ENCODE results near the gene NEDD4L.

NEDD4L gene

GRCh38 chr18:58028109-58028784 is 15.8 kb upstream of the NEDD4L start:
- Histone ChIP-seq H3K9me2 (replicated peaks; ENCODE audit: insufficient read depth, low read length) (no peaks in the 10 kb centered on the region), H3K4me2 (ENCODE audit: low read depth, low read length, poor library complexity, severe bottlenecking) (no peak overlapping the region), H3K27ac (ENCODE audit: low read depth, low read length) (no peak overlapping the region), H3K79me2 (ENCODE audit: insufficient read depth, low read length) (no peaks in the 10 kb centered on the region), H4K20me1 (ENCODE audit: low read depth, low read length) (no peaks in the 10 kb centered on the region), H3K4me3 (ENCODE audit: insufficient read depth, low read length, poor library complexity, severe bottlenecking) (no peak overlapping the region), H3F3A (ENCODE audit: insufficient read depth) (no peaks in the 10 kb centered on the region), H3K36me3 (ENCODE audit: low read length) (no peaks in the 10 kb centered on the region), H3K9ac (ENCODE audit: low read length) (no peak overlapping the region), H3K9me3 (ENCODE audit: insufficient read depth, low read length) (no peaks in the 10 kb centered on the region), H3K27me3 (ENCODE audit: low read length) (no peaks in the 10 kb centered on the region), H2AFZ (ENCODE audit: low read depth, low read length, severe bottlenecking) (no peak overlapping the region)
- TF ChIP-seq CTCF (IDR thresholded peaks at IDR 0.05; ENCODE audit: insufficient read depth, low read length, poor library complexity, severe bottlenecking) = no peak
- no peak for TF ChIP-seq EZH2phosphoT487 (conservative IDR thresholded peaks at IDR 0.05; ENCODE audit: low read length)

- H3K27ac ChIP-seq (ENCODE audit: low read depth, low read length) = no peak overlapping the region
- H3K9ac ChIP-seq (ENCODE audit: low read length) = no peak overlapping the region
- H3F3A ChIP-seq (ENCODE audit: insufficient read depth) = no peaks in the 10 kb centered on the region
- H3K27me3 ChIP-seq (ENCODE audit: low read length) = no peaks in the 10 kb centered on the region
- H3K36me3 ChIP-seq (ENCODE audit: low read length) = no peaks in the 10 kb centered on the region
- H3K9me3 ChIP-seq (ENCODE audit: insufficient read depth, low read length) = no peaks in the 10 kb centered on the region
- H4K20me1 ChIP-seq (ENCODE audit: low read depth, low read length) = no peaks in the 10 kb centered on the region
- H3K79me2 ChIP-seq (ENCODE audit: insufficient read depth, low read length) = no peaks in the 10 kb centered on the region
- TF ChIP-seq EZH2phosphoT487 (conservative IDR thresholded peaks at IDR 0.05; ENCODE audit: low read length) (no peak), CTCF (IDR thresholded peaks at IDR 0.05; ENCODE audit: insufficient read depth, low read length, poor library complexity, severe bottlenecking) (no peak)
- H3K4me3 ChIP-seq (ENCODE audit: insufficient read depth, low read length, poor library complexity, severe bottlenecking) = no peak overlapping the region
- no peak overlapping the region for H2AFZ ChIP-seq (ENCODE audit: low read depth, low read length, severe bottlenecking)
- no peak overlapping the region for H3K4me2 ChIP-seq (ENCODE audit: low read depth, low read length, poor library complexity, severe bottlenecking)
- H3K9me2 ChIP-seq (replicated peaks; ENCODE audit: insufficient read depth, low read length) = no peaks in the 10 kb centered on the region
Observed at GRCh38 chr18:58032233-58032632, 11.8 kb upstream of the NEDD4L start.

- Histone ChIP-seq H3K4me2 (ENCODE audit: low read depth, low read length, poor library complexity, severe bottlenecking) (no peak overlapping the region), H3K9me2 (replicated peaks; ENCODE audit: insufficient read depth, low read length) (no peaks in the 10 kb centered on the region), H3K27ac (ENCODE audit: low read depth, low read length) (no peak overlapping the region), H3K36me3 (ENCODE audit: low read length) (no peaks in the 10 kb centered on the region), H4K20me1 (ENCODE audit: low read depth, low read length) (no peaks in the 10 kb centered on the region), H2AFZ (ENCODE audit: low read depth, low read length, severe bottlenecking) (no peak overlapping the region), H3K79me2 (ENCODE audit: insufficient read depth, low read length) (no peaks in the 10 kb centered on the region), H3K27me3 (ENCODE audit: low read length) (no peaks in the 10 kb centered on the region), H3F3A (ENCODE audit: insufficient read depth) (no peaks in the 10 kb centered on the region), H3K9ac (ENCODE audit: low read length) (no peak overlapping the region), H3K9me3 (ENCODE audit: insufficient read depth, low read length) (no peaks in the 10 kb centered on the region), H3K4me3 (ENCODE audit: insufficient read depth, low read length, poor library complexity, severe bottlenecking) (no peak overlapping the region)
- TF ChIP-seq CTCF (IDR thresholded peaks at IDR 0.05; ENCODE audit: insufficient read depth, low read length, poor library complexity, severe bottlenecking) = no peak
- TF ChIP-seq EZH2phosphoT487 (conservative IDR thresholded peaks at IDR 0.05; ENCODE audit: low read length) = no peak
Observed at GRCh38 chr18:58033216-58033615, 10.8 kb upstream of the NEDD4L start.
